Naive thymus-derived CD4-positive, alpha-beta T cell (primary cell): Measurements from ENCODE around the gene COPZ1. TPM values are rescaled to one million over a fixed set of nuclear protein-coding genes. Genes with fewer than 3 reads are reported as not detected.

Experiments used
- ATAC-seq: fragments of 150-1000 bp; cut with Tn5 transposase; 2 replicates; pipeline ENCODE4 v1.10.0; 2021; ENCODE audit warnings: mild to moderate bottlenecking, moderate library complexity
- CTCF ChIA-PET: fragments of 350-600 bp; sonication (Branson Sonifier 250); formaldehyde crosslinking; loops from one replicate; lab custom pipeline; 2021; ENCODE audit warnings: antibody characterized with exemption; lab: Charles Lee
- POLR2A ChIA-PET: fragments of 350-600 bp; sonication (Branson Sonifier 250); formaldehyde crosslinking; loops from one replicate; lab custom pipeline; 2021; ENCODE audit warnings: antibody characterized with exemption, inconsistent platforms; lab: Charles Lee
- DNase-seq, 9 donors: peaks; one replicate each; pipeline versions ENCODE4 v3.0.0 to v3.0.0-alpha.2; 2020 to 2022; ENCODE audit warnings: mixed read lengths in 1 of 9
- H3K27ac ChIP-seq: one replicate; pipeline ENCODE4 v1.7.0; 2013; ENCODE audit warnings: mild to moderate bottlenecking, low read depth, low read length, moderate library complexity
- H3K27me3 ChIP-seq, 2 donors: one replicate each; pipeline ENCODE4 v1.7.0; 2013; ENCODE audit warnings: low read length in 2 of 2, mild to moderate bottlenecking in 2 of 2, moderate library complexity in 2 of 2; ENCODE audit not compliant: control insufficient read depth in 2 of 2, insufficient read depth in 2 of 2
- H3K36me3 ChIP-seq, 3 experiments: 1 replicate in 2 of 3; 2 replicates in 1 of 3; pipeline ENCODE4 v1.7.0; 2013; ENCODE audit warnings: low read length in 3 of 3, mild to moderate bottlenecking in 3 of 3, moderate library complexity in 1 of 3; ENCODE audit not compliant: insufficient read depth in 3 of 3, control insufficient read depth in 2 of 3
- H3K4me1 ChIP-seq, 2 donors: one replicate each; pipeline ENCODE4 v1.7.0; 2013; ENCODE audit warnings: low read length in 2 of 2, mild to moderate bottlenecking in 2 of 2, moderate library complexity in 1 of 2; ENCODE audit not compliant: control insufficient read depth in 2 of 2, insufficient read depth in 2 of 2
- H3K4me3 ChIP-seq: 2 replicates; pipeline ENCODE4 v1.7.0; 2013; ENCODE audit warnings: mild to moderate bottlenecking, low read length
- H3K9me3 ChIP-seq, 3 experiments: 1 replicate in 2 of 3; 2 replicates in 1 of 3; pipeline ENCODE4 v1.7.0; 2013; ENCODE audit warnings: low read length in 3 of 3; ENCODE audit not compliant: control insufficient read depth in 2 of 3
- H3K27ac Mint-ChIP-seq, 9 donors: one replicate each; pipeline ENCODE4 v1.8.0; 2020 to 2022; ENCODE audit warnings: mixed read lengths in 9 of 9, mild to moderate bottlenecking in 8 of 9, moderate library complexity in 5 of 9, inconsistent platforms in 2 of 9
- H3K27me3 Mint-ChIP-seq, 5 donors: one replicate each; pipeline ENCODE4 v1.8.0; 2021 to 2022; ENCODE audit warnings: mixed read lengths in 5 of 5, mild to moderate bottlenecking in 1 of 5
- H3K36me3 Mint-ChIP-seq, 5 donors: one replicate each; pipeline ENCODE4 v1.8.0; 2020 to 2022; ENCODE audit warnings: mixed read lengths in 5 of 5, mild to moderate bottlenecking in 3 of 5, inconsistent platforms in 1 of 5
- H3K4me1 Mint-ChIP-seq, 7 donors: one replicate each; pipeline ENCODE4 v1.8.0; 2020 to 2022; ENCODE audit warnings: mixed read lengths in 7 of 7, mild to moderate bottlenecking in 3 of 7, inconsistent platforms in 1 of 7
- H3K4me3 Mint-ChIP-seq, 10 donors: one replicate each; pipeline ENCODE4 v1.8.0; 2020 to 2022; ENCODE audit warnings: mild to moderate bottlenecking in 10 of 10, mixed read lengths in 10 of 10, moderate library complexity in 6 of 10, inconsistent platforms in 2 of 10
- H3K9me3 Mint-ChIP-seq, 11 donors: one replicate each; pipeline ENCODE4 v1.8.0; 2020 to 2022; ENCODE audit warnings: mixed read lengths in 11 of 11, mild to moderate bottlenecking in 4 of 11, inconsistent platforms in 1 of 11, moderate library complexity in 1 of 11
- intact Hi-C, 2 donors: fragments of 100-400 bp; cut with micrococcal nuclease; formaldehyde crosslinking; loops; one replicate each; pipeline ENCODE4 v1.15.1; 2023
- polyA plus RNA-seq, 2 donors: library from polyadenylated mRNA; unstranded; fragments of 300-500 nt; fragmentation: Illumina TruSeq; gene quantifications; one replicate each; pipeline ENCODE4 v1.2.3, GENCODE V29; 2021
- total RNA-seq, 6 experiments: library from RNA in 5 of 6; stranded (reverse) in 5 of 6; gene quantifications; 1 replicate in 5 of 6; 2 replicates in 1 of 6; pipeline ENCODE4 v1.2.3 and lab custom pipeline; 2021 to 2026

Gene COPZ1
- total and polyA plus RNA-seq, 7 experiments from 2014 or later: 47.5 to 171 (median 83.1) TPM

GRCh38 chr12:54363047-54363446 lies 38.1 kb downstream of the COPZ1 start:
- H3K9me3 Mint-ChIP-seq: no peaks in the 10 kb centered on the region
- ATAC-seq: no peak
- no peak for DNase-seq
- peak overlapping the region in 2 of 9 donors; percentile 41 to 68 for H3K27ac Mint-ChIP-seq
- Histone ChIP-seq H3K36me3 (no peaks in the 10 kb centered on the region), H3K4me3 (no peak overlapping the region), H3K9me3 (no peaks in the 10 kb centered on the region), H3K27ac (no peak overlapping the region), H3K4me1 (peaks cover 7 to 17% of the 10 kb centered on the region in 2 donors), H3K27me3 (no peaks in the 10 kb centered on the region)
- intact Hi-C loops: loop anchor here in 1 of 2 donors (1.0 kb wide), 1 partner anchor 357 kb away; no protein-coding TSS in a partner anchor
- no peaks in the 10 kb centered on the region for H3K36me3 Mint-ChIP-seq
- POLR2A ChIA-PET: interaction anchor here (0.6 to 1.6 kb wide), 7 partner anchors 8 to 111 kb away, joined by 3 to 7 read pairs (median 3); partner anchors contain the start of genes CBX5 and HNRNPA1
- H3K27me3 Mint-ChIP-seq: peaks cover 0 to 7% (median 0%) of the 10 kb centered on the region in 5 donors
- peak overlapping the region in 1 of 10 donors; percentile 73 for H3K4me3 Mint-ChIP-seq
- peaks cover 20 to 34% (median 29%) of the 10 kb centered on the region in 7 donors for H3K4me1 Mint-ChIP-seq
- CTCF ChIA-PET: interaction anchor here (0.9 to 4.0 kb wide), 4 partner anchors 16 to 147 kb away, joined by 3 to 36 read pairs (median 6); no protein-coding TSS in a partner anchor

- Histone ChIP-seq H3K9me3 (no peaks in the 10 kb centered on the region), H3K4me1 (peaks cover 12 to 22% of the 10 kb centered on the region in 2 donors), H3K27ac (no peak overlapping the region), H3K4me3 (no peak overlapping the region), H3K36me3 (no peaks in the 10 kb centered on the region), H3K27me3 (no peaks in the 10 kb centered on the region)
- H3K9me3 Mint-ChIP-seq: no peaks in the 10 kb centered on the region
- ChIA-PET POLR2A (interaction anchor here (0.6 to 1.5 kb wide), 4 partner anchors 11 to 85 kb away, joined by 3 to 7 read pairs (median 4); no protein-coding TSS in a partner anchor), CTCF (interaction anchor here (0.8 to 4.0 kb wide), 5 partner anchors 16 to 147 kb away, joined by 3 to 36 read pairs (median 5); no protein-coding TSS in a partner anchor)
- intact Hi-C loops: loop anchor here in 1 of 2 donors (1.0 kb wide), 1 partner anchor 357 kb away; no protein-coding TSS in a partner anchor
- peaks cover 0 to 9% (median 0%) of the 10 kb centered on the region in 5 donors for H3K27me3 Mint-ChIP-seq
- H3K27ac Mint-ChIP-seq: peak overlapping the region in 7 of 9 donors; percentile 33 to 85 (median 65)
- H3K4me1 Mint-ChIP-seq: peaks cover 20 to 38% (median 35%) of the 10 kb centered on the region in 7 donors
- no peak for DNase-seq
- ATAC-seq: no peak
- H3K4me3 Mint-ChIP-seq: peak overlapping the region in 3 of 10 donors; percentile 35 to 73 (median 59)
- H3K36me3 Mint-ChIP-seq: no peaks in the 10 kb centered on the region
Measured at GRCh38 chr12:54363618-54364017, 38.7 kb downstream of the COPZ1 start.

- no peaks in the 10 kb centered on the region for H3K27me3 ChIP-seq
- Mint-ChIP-seq H3K27ac (peak within 1 kb of the TSS in 8 of 9 donors; percentile 44 to 92 (median 62)), H3K4me3 (peak within 1 kb of the TSS in 9 of 10 donors; percentile 1 to 82 (median 35)), H3K9me3 (no peaks in the 10 kb centered on the region), H3K4me1 (peaks cover 24 to 45% (median 41%) of the 10 kb centered on the region in 7 donors), H3K36me3 (no peaks in the 10 kb centered on the region), H3K27me3 (peaks cover 0 to 9% (median 0%) of the 10 kb centered on the region in 5 donors)
- H3K9me3 ChIP-seq: no peaks in the 10 kb centered on the region
- H3K4me3 ChIP-seq: no peak within 1 kb of the TSS
- peak within 1 kb of the TSS; percentile 23 for H3K27ac ChIP-seq
- DNase-seq (peak in 1 of 9 donors; percentile 45), ATAC-seq (peak; percentile 49)
- peaks cover 16 to 24% of the 10 kb centered on the region in 2 donors for H3K4me1 ChIP-seq
- POLR2A ChIA-PET: no interaction called here
- H3K36me3 ChIP-seq: no peaks in the 10 kb centered on the region
- CTCF ChIA-PET: no interaction called here
- intact Hi-C loops: no loop called here
Measured at GRCh38 chr12:54364413-54364812, 39.5 kb downstream of the COPZ1 start, which contains the start of gene GPR84. Gene GPR84, minus strand, starts transcription at chr12:54364486. Its CDS starts 635 bp downstream, at chr12:54363851.

- H3K36me3 Mint-ChIP-seq: no peaks in the 10 kb centered on the region
- ChIA-PET CTCF (interaction anchor here (0.6 to 2.2 kb wide), 23 partner anchors 10 to 153 kb away, joined by 3 to 15 read pairs (median 5); partner anchors contain the start of gene COPZ1), POLR2A (interaction anchor here (0.6 to 2.1 kb wide), 8 partner anchors 9 to 618 kb away, joined by 3 to 16 read pairs (median 3); partner anchors contain the start of genes CBX5 and HNRNPA1)
- peaks cover 0 to 9% (median 0%) of the 10 kb centered on the region in 5 donors for H3K27me3 Mint-ChIP-seq
- Histone ChIP-seq H3K9me3 (no peaks in the 10 kb centered on the region), H3K27me3 (no peaks in the 10 kb centered on the region), H3K4me3 (peak overlapping the region; percentile 46), H3K27ac (no peak overlapping the region), H3K4me1 (peaks cover 12 to 24% of the 10 kb centered on the region in 2 donors), H3K36me3 (no peaks in the 10 kb centered on the region)
- no peaks in the 10 kb centered on the region for H3K9me3 Mint-ChIP-seq
- intact Hi-C loops: loop anchor here (1.0 to 2.0 kb wide), 12 partner anchors 9 to 154 kb away; partner anchors contain the start of genes CBX5 (in 1 of the 2), COPZ1 (in 1 of the 2) and HNRNPA1 (in 1 of the 2)
- peaks cover 27 to 51% (median 46%) of the 10 kb centered on the region in 7 donors for H3K4me1 Mint-ChIP-seq
- H3K4me3 Mint-ChIP-seq: peak overlapping the region; percentile 26 to 79 (median 68)
- peak overlapping the region in 7 of 9 donors; percentile 33 to 87 (median 54) for H3K27ac Mint-ChIP-seq
- ATAC-seq (peak; percentile 18), DNase-seq (no peak)
Measured at GRCh38 chr12:54368025-54368708, 43.2 kb downstream of the COPZ1 start.

- Histone ChIP-seq H3K4me3 (peak overlapping the region; percentile 46), H3K4me1 (peaks cover 12 to 24% of the 10 kb centered on the region in 2 donors), H3K9me3 (no peaks in the 10 kb centered on the region), H3K27ac (no peak overlapping the region), H3K27me3 (no peaks in the 10 kb centered on the region), H3K36me3 (no peaks in the 10 kb centered on the region)
- H3K4me3 Mint-ChIP-seq: peak overlapping the region; percentile 26 to 79 (median 68)
- CTCF ChIA-PET: interaction anchor here (0.8 to 2.2 kb wide), 20 partner anchors 9 to 154 kb away, joined by 3 to 15 read pairs (median 5); partner anchors contain the start of gene COPZ1
- H3K9me3 Mint-ChIP-seq: no peaks in the 10 kb centered on the region
- H3K27me3 Mint-ChIP-seq: peaks cover 0 to 9% (median 0%) of the 10 kb centered on the region in 5 donors
- H3K27ac Mint-ChIP-seq: peak overlapping the region in 7 of 9 donors; percentile 20 to 87 (median 54)
- intact Hi-C loops: loop anchor here (1.0 to 2.0 kb wide), 12 partner anchors 10 to 155 kb away; partner anchors contain the start of genes CBX5 (in 1 of the 2), COPZ1 (in 1 of the 2) and HNRNPA1 (in 1 of the 2)
- peaks cover 21 to 49% (median 38%) of the 10 kb centered on the region in 7 donors for H3K4me1 Mint-ChIP-seq
- H3K36me3 Mint-ChIP-seq: no peaks in the 10 kb centered on the region
- POLR2A ChIA-PET: interaction anchor here (0.6 to 2.1 kb wide), 7 partner anchors 10 to 153 kb away, joined by 3 to 16 read pairs (median 4); partner anchors contain the start of genes CBX5 and HNRNPA1
- DNase-seq: peak; percentile 67 to 87 (median 83)
- ATAC-seq: peak; percentile 89
Measured at GRCh38 chr12:54368709-54369596, 44.0 kb downstream of the COPZ1 start.
